NCI-H2196 treated with DMSO at 0.1 percent for 48 hours (cell line): ENCODE data around the gene TEX101.
"Not testable (repeated sequence)": the region's sequence is repeated elsewhere in the genome, so short reads cannot be mapped to it uniquely, and the experiment has no call there.

ENCODE experiments used
- DNase-seq: peaks from one replicate; lab custom pipeline; 2025; ENCODE audit not compliant: unreplicated experiment; lab: John Stamatoyannopoulos, UW

TEX101 gene

DNA sequence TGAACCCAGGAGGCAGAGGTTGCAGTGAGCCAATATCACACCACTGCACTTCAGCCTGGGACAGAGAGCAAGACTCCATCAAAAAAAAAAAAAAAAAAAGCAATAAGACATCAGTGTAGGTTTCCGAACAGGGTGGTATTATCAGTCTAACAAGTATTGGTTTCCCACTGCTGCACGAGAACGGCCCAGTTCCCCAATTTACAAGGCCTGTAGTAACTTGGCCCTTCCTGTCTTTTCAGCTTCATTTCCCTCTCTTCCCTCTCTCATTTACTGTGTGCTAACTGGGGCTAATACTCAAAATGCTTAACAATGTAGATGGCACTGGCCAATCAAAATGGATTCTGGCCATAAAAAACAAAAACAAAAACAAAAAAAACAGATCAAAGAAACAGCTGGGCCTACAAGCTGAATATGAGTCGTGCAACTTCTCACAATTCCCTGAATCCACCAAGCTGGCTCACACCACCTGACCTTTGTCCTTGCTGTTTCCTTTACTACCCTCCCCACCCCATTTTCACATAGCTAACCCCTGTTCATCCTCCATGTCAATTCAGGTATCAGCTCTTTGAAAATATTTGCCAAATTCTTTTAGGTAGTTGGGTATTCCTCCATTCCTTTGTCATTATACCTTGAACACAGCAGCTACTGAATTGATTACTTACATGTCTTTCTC, 2.4 kb downstream of the TEX101 start:
- no peak for DNase-seq

DNA sequence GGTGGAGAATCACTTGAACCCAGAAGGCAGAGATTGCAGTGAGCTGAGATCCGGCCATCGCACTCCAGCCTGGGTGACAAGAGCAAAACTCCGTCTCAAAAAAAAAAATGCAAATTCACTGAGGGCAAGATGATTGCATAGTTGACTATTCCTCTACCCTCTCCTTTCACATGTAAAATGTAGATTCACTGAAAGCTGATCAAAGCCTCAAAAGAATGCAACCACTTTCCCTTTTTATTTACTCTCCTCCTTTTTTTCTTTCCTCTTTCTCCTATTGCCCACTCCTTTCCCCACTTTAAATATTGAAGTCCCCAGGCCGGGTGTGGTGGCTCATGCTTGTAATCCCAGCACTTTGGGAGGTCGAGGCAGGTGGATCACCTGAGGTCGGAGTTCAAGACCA, 6.3 kb downstream of the TEX101 start:
- DNase-seq: no peak

DNA sequence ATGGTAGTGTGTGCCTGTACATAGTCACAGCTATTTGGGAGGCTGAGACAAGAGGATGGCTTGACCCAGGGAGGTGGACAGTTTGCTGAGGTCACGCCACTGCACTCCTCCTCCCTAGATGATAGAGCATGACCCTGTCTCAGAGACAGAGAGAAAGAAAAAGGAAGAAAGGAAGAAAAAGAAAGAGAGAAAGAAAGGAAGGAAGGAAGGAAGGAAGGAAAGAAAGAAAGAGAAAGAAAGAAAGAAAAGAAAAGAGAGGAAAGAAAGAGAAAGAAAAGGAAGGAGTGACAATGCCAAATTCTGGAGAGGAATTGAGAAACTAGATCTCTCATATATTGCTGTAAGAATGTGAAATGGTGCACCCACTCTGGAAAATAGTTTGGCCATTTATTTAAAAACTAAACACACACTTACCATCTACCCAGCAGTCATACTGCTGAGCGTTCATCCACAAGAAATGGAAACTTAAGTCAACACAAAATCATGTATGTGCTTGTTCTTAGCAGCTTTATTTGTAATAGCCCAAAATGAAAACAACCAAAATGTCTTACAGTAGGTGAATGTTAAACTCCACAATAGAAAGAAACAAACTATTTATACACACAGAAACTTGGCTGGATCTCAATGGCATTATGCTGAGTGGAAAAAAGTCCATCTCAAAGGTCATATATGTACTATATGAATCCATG, 7.5 kb downstream of the TEX101 start:
- no peak for DNase-seq

DNA sequence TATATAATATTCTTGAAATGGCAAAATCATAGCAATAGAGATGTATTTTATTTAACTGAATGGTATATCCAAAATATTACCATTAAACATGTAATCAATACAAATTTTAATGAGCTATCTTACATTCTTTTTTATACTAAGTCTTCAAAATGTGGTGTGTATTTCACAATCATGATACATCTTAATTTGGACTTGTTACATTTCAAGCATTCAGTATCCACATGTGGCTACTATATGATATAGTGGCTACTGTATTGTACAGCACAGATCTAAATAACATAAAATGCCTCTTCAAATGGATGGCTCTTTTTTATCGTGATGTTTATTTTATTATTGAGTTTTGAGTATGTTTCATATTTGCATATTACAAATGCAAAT, 8.0 kb downstream of the TEX101 start:
- DNase-seq: no peak

DNA sequence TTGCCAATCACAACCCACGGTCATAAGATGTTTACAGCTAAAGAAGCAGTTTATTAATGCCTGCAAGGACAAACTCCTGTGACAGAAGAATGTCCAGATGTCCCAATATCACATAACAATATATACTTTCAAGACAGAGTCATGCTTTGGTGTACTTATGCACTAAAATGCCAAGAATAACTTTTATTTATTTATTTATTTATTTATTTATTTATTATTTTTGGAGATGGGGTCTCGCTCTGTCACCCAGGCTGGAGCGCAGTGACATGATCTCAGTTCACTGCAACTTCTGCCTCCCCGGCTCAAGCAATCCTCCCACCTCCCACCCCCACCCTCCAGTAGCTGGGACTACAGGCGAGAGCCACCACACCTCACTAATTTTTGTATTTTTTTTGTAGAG, 9.1 kb downstream of the TEX101 start:
- no peak for DNase-seq

DNA sequence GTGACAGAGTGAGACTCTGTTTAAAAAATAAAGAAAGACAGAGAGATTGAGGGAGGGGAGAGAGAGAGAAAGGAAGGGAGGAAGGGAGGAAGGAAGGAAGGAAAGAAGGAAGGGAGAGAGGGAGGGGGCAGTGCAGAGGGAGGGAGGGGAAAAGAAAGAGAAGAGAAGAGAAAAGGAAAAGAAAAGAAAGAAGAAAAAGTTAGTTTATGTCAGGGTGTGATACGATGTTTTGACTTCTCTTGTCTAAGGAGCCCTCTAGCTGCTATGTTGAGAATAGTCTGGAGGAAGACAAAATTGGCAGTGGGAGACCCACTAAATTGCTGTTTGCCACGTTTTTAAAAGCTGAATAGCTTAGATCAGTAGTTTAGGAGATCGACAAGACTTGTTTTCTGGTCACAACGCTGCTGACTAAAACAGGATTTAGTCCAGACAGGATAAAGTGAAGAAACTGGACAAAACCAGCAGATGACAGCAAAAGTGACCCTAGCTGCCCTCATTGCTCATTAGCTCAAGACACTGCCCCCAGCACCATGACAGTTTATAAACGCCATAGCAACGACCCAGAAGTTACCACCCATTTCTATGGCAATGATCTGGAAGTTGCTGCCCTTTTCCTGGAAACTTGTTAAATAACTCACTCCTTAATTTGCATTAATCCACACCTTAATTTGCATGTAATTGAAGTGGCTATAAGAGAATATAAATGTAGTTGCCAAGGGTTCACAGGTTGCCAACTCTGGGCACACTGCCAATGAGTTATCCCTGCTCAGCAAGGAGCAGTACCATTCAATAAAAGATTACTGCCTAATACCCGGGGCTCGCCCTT, 11.1 kb downstream of the TEX101 start:
- DNase-seq: peak; percentile 30

DNA sequence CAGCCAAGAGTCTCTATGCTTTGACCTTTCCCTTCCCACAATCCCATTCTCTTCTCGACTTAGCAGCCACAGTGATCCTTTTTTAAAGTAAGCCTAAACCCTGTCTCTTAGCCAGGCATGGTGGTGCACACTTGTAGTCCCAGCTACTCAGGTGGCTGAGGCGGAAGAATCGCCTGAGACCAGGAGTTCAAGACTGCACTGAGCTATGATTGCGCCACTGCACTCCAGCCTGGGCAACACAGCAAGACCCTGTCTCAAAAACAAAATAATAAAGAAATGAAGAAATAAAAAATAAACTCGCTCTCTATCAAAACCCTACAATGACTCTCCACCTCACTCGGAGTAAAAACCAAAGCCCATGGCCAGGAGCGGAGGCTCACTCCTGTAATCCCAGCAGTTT, 14.7 kb downstream of the TEX101 start:
- DNase-seq: no peak

DNA sequence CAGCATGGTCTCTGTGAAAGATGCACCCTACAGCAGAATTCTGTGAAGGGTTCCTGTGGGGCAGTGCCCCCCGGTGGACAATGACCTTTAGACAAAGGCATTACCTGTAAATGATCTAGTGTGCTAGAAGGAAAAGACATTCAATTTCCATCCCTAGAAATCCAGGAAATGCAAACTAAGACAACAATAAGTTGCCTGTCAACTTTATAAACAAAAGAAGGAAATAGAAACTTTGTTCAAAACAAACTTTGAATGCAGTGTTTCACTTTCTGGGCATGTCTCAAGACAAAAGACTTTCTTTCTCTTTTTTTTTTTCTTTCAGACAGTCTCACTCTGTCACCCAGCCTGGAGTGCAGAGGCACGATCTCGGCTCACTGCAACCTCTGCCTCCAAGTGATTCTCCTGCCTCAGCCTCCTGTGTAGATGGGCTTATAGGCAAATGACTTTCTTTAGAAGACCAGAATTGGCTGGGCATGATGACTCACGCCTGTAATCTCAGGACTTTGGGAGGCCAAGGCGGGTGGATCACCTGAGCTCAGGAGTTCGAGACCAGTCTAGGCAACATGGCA, 15.5 kb downstream of the TEX101 start:
- DNase-seq: no peak

DNA sequence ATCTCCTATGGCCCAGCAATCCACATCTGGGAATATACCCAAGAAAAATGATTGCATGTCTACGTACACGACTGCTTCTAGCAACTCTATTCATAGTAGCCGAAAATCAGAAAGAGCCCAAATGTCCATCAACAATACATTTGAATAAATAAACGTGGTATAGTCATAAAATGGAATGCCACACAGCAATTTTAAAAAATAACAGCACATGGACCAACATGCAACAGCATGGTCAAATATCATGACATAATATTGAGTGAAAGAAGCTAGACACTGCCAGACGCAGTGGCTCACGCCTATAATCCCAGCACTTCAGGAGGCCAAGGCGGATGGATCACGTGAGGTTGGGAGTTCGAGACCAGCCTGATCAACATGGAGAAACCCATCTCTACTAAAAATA, 16.3 kb downstream of the TEX101 start:
- no peak for DNase-seq

DNA sequence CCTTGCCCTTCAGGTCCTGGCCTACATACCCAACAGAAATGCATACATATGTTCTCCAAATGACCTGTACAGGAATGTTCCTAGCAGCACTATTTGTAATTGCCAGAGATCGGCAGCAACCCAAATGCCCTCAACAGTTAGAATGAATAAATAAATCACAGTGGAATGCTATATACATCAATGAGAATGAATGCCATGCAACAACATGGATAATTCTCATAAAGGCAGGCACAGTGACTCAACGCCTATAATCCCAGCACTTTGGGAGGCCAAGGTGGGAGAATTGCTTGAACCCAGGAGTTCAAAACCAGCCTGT, 18.6 kb downstream of the TEX101 start:
- DNase-seq: no peak

DNA sequence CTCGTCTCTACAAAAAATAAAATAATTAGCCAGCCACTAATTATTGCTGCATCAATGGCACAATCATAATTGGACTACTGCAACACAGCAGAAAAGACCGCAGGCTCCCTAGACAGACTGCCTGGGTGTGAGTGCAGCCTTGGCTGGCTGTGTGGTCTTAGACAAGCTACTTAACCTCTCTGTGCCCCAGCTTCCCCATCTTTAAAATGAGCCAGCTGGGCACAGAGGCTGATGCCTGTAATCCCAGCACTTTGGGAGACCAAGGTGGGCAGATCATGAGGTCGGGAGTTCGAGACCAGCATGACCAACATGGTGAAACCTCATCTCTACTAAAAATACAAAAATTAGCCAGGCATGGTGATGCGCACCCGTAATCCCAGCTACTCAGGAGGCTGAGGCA, 19.0 kb downstream of the TEX101 start:
- no peak for DNase-seq

DNA sequence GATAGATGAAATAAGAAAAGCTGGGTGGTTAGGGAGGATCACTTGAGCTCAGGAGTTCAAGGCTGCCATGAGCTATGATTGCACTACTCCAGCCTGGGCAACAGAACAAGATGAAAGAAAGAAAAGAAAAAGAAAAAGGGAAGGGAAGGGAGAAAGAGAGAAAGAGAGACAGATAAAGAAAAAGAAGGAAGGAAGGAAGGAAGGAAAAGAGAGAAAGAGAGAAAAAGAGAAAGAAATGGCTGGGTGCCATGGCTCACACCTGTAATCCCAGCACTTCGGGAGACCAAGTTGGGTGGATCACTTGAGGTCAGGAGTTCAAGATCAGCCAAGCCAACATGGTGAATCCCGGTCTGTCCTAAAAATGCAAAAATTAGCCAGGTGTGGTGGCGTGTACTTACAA, 21.1 kb downstream of the TEX101 start:
- no peak for DNase-seq

DNA sequence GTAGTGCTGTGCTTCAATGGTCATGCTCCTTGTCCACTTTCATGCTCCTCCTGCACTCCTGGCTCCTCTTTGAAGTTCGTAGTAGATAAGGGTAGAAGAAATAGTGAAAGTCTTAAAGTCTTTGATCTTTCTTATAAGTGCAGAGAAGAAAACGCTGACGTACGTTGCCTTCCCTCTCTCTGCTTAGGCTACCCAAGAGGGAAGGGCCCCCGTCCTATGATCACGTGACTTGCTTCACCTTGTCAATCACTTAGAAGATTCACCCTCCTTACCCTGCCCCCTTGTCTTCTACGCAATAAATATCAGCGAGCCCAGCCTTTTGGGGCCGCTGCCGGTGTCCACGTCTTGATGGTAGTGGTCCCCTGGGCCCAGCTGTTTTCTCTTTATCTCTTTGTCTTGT, 22.6 kb downstream of the TEX101 start:
- not testable (repeated sequence) for DNase-seq

DNA sequence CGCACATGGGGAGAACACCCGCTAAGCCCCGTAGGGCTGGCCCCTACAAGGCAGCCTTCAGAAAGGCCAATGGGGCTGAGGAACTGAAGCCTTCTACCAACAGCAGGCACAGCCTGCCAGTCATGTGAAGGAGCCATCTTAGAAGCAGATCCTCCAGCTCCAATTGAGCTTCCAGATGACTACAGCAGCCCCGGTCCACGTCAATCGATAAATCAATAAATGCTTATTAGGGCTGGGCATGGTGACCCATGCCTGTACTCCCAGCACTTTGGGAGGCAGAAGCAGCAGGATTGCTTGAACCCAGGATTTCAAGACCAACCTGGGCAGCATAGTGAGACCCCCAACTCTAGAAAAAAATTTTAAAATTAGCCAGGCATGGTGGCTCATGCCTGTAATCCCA, 23.0 kb downstream of the TEX101 start:
- no peak for DNase-seq

DNA sequence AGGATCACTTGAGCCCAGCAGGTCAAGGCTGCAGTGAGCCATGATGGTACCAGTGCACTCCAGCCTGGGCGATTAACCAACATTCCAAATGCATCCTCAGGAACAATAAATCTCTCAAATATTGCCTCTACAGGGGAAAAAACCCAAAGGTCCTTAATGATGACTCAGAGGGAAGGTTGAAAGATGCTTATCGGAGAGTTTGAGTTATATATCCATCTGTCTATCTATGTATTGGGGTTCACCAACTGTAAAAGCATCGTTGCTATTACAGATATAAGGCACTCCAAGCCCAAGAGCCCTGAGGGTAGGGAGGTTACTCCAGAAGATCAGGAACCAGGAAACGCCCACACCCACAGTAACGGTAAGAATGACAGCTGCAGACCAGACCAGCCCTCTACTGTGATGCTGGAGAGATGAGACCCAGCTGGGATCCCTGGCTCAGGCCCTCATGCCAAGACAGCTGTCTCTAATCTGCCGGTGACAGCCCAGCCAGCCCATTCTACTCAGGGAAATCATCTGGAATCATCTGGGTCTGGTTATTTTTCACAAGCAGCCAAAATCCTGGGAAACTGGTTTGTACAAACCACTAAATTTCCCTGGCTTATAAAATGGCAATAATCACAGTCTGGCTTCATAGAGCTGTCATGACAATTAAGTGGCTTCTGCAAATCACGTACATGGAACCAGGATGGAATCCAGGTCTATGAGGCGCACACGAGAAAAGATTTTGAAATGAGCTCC, 23.8 kb downstream of the TEX101 start:
- no peak for DNase-seq

DNA sequence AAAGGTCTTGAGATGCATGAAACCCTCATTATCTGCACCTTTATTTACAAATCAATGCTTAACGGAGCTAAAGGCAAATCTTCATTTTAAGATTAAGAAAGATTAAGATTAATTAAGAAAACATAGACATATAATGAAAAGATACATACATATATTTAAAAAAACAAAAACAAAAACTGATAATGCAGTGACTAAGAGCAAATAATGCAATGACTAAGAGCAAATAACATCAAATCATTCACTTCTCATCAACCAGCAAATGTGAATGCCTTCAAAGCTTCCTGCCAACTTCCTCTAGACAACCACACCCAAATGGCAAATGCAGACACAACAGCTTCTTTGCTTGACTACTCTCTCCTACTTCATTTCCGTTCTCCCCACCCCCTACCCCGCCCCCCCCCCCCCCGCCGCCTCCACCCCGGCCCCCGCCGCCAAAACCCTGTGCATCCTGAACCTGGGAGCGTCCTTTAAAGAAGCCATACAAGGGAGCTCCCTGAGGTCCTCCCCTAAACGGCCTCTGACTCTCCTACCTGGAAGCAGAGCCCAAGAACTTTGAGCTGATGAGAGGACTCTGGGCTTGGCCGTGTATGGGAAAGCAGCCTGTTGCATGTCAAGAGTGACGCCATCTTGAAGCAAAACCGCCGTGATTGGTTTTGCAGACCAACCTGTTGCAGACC, 24.5 kb downstream of the TEX101 start:
- no peak for DNase-seq

DNA sequence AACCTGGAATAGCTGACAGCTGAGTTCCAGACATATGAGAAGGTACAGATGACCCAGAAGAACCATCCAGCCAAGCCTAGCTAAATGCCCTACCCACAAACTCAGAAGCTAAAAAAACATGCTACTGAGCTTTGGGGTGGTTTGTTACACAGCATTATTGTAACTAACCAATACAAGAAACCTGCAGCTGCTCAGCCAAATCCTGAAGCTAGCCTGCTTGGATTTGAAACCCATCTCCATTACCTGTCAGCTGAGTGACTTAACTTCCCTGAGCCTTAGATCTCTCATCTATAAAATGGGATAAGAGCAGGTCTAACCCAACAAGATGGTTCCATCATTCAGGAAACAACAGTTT, 25.0 kb downstream of the TEX101 start:
- DNase-seq: no peak

DNA sequence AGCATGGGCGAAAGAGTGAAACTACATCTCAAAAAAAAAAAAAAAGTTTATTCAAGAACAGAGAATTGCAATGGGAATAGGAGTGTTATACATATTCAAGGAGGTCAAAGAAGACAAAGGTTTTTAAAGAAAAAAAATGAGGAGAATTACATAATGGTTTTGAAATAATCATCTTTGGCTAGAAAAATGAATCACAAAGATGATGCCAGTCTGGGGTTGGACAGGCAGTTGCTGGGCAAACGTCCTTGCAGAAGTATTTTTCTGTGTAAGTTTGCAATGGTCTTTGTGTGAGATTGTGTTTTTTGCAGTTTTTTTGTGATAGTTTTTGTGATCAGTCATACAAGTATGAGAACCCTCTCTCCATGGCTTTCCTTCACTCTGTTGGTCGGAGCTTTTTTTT, 27.0 kb downstream of the TEX101 start:
- DNase-seq: no peak

DNA sequence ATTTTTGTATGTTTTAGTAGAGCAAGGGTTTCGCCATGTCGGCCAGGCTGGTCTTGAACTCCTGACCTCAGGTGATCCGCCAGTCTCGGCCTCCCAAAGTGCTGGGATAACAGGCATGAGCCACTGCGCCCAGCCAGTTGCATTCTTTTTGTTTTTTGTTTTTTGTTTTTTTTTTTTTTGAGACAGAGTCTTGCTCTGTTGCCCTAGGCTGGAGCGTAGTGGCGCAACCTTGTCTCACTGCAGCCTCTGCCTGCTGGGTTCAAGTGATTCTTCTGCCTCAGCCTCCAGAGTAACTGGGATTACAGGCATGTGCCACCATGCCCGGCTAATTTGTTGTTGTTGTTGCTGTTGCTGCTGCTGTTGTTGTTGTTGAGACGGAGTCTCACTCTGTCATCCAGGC, 29.4 kb downstream of the TEX101 start:
- DNase-seq: not testable (repeated sequence)

DNA sequence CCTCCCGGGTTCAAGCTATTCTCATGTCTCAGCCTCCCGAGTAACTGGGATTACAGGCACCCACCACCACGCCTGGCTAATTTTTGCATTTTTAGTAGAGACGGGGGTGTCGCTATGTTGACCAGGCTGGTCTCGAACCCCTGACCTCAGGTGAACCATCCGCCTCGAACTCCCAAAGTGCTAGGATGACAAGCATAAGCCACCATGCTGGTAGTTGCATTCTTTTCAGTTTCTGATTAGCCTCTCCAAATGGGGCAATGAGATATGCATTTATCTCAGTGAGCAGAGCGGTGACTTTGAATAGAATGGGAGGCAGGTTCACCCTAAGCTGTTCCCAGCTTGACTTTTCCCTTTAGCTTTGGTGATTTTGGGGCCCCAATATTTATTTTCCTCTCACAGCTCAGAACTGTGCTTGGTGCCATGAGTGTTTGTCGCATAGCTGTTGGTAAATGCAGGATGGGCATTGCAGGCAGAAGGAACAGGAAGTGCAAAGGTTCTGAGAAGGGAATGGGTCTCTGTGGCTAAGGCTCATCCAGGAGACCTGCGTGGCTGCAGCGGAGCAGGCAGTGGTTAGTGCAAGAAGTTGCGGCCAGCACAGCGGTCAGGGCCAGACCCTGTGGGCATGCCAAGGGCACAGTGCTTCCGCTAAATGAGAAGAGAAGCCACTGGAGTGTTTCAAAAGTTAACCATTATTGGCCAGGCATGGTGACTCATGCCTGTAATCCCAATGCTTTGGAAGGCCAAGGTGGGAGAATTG, 30.0 kb downstream of the TEX101 start:
- DNase-seq: no peak
